ENCODE data around the gene PHOX2B.

DNA sequence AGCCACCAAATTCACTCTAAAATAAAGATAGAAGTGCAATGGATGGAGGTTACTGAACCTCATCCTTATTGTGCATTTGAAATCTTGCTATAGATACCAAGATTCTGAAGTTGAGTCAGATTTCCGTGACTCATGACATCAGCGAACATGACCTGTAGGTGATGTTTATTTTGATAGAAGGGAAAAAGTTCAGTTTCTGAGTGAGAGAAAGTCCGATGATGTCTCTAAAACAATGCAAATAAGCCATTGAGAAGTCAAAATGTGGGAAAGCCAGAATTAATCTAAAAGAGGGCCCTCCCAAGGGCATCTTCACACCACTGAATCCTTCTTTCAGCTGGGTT lies 20.0 kb downstream of the PHOX2B start:
- TF ChIP-seq, protein P1, sequence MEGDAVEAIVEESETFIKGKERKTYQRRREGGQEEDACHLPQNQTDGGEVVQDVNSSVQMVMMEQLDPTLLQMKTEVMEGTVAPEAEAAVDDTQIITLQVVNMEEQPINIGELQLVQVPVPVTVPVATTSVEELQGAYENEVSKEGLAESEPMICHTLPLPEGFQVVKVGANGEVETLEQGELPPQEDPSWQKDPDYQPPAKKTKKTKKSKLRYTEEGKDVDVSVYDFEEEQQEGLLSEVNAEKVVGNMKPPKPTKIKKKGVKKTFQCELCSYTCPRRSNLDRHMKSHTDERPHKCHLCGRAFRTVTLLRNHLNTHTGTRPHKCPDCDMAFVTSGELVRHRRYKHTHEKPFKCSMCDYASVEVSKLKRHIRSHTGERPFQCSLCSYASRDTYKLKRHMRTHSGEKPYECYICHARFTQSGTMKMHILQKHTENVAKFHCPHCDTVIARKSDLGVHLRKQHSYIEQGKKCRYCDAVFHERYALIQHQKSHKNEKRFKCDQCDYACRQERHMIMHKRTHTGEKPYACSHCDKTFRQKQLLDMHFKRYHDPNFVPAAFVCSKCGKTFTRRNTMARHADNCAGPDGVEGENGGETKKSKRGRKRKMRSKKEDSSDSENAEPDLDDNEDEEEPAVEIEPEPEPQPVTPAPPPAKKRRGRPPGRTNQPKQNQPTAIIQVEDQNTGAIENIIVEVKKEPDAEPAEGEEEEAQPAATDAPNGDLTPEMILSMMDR (conservative IDR thresholded peaks at IDR 0.05; ENCODE audit: low read depth, low read length) = no peak
- TF ChIP-seq POLR2A (IDR thresholded peaks at IDR 0.05; ENCODE audit: low read depth, low read length) = no peak

Data from IMR-90 (cell line).